HUDEP-2 (cell line): ENCODE data around the gene SEMA3A.

Experiments used
- DNase-seq, 76 experiments: peaks; one replicate each; lab custom pipeline; 2025; ENCODE audit not compliant: unreplicated experiment in 76 of 76; lab: John Stamatoyannopoulos, UW

SEMA3A gene

GRCh38 chr7:84196084-84196503 is 1.5 kb upstream of the SEMA3A start:
- DNase-seq: no peak

GRCh38 chr7:84195295-84196060 is 889 bp upstream of the SEMA3A start:
- DNase-seq: no peak

- DNase-seq: no peak
Measured at GRCh38 chr7:84193747-84194146, 842 bp downstream of the SEMA3A start.

- DNase-seq: no peak
Measured at GRCh38 chr7:84191842-84192241, 2.7 kb downstream of the SEMA3A start.

- DNase-seq: no peak
Measured at GRCh38 chr7:84191261-84191660, 3.3 kb downstream of the SEMA3A start.

GRCh38 chr7:84190016-84190705 is 4.4 kb downstream of the SEMA3A start:
- no peak for DNase-seq

- DNase-seq: no peak
Measured at GRCh38 chr7:84188786-84189405, 5.7 kb downstream of the SEMA3A start.

GRCh38 chr7:84187813-84188510 is 6.6 kb downstream of the SEMA3A start:
- DNase-seq: no peak

GRCh38 chr7:84187087-84187805 is 7.3 kb downstream of the SEMA3A start:
- DNase-seq: no peak

- no peak for DNase-seq
Measured at GRCh38 chr7:84183741-84184140, 10.8 kb downstream of the SEMA3A start.

- no peak for DNase-seq
Measured at GRCh38 chr7:84182301-84182700, 12.3 kb downstream of the SEMA3A start.

GRCh38 chr7:84181628-84182027 is 13.0 kb downstream of the SEMA3A start:
- DNase-seq: no peak

- no peak for DNase-seq
Measured at GRCh38 chr7:84177758-84178412, 16.7 kb downstream of the SEMA3A start.

GRCh38 chr7:84176716-84177115 is 17.9 kb downstream of the SEMA3A start:
- no peak for DNase-seq

- no peak for DNase-seq
Measured at GRCh38 chr7:84175461-84175860, 19.1 kb downstream of the SEMA3A start.

GRCh38 chr7:84170646-84171045 is 23.9 kb downstream of the SEMA3A start:
- DNase-seq: no peak

GRCh38 chr7:84162584-84162983 is 32.0 kb downstream of the SEMA3A start:
- DNase-seq: no peak

- DNase-seq: no peak
Measured at GRCh38 chr7:84162125-84162524, 32.5 kb downstream of the SEMA3A start.

- DNase-seq: no peak
Measured at GRCh38 chr7:84161398-84161797, 33.2 kb downstream of the SEMA3A start.

GRCh38 chr7:84159435-84159834 is 35.2 kb downstream of the SEMA3A start:
- DNase-seq: no peak
